GM18526 (cell line): Measurements from ENCODE around the gene ERH.

Experiments
- POLR2A ChIP-seq: IDR thresholded peaks from 3 replicates; pipeline ENCODE4 v1.6.1; 2011; ENCODE audit not compliant: insufficient read length; ENCODE audit errors: extremely low read depth

ERH gene

DNA sequence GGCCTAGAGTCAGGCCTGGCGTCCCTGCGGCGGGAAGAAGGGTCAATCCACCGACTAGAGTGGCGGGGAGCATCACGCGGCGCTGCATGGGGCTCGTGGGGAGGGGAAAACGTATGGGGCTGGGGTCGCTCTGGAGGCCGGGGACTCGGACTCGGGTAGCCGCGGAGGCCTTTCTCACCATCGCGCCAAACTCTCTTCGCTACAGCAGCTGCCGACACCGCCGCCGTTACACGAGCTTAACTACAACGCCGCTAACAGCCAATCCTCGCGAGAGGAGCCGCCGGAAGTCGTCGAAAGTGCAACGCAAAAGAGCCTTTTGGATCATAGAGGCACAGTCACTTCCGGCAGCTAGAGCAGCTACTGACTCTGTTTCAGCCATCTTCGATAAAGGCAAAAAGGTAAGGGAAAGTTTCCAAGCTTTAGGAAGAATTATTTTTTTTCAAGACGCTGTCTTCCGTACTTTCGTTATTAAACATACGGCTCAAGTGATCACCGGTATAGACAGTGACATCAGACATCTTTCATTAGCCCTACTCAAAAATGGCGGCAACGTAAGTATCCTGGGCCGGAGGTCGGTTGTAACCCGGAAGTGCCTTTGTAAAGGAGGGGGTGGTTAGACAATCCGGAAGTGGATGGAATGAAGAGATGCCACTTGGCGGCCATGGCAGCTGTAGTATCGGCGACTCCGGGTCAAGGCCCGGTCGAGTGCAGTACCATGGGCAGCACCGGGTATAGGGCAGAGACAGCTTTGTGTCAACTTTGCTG, at the start of gene ERH, which contains the start of gene SLC39A9:
Gene ERH (minus strand): TSS at position 247 of the 765 bp plus-strand sequence. CDS start 66 bp downstream, at position 181.
Gene SLC39A9 (plus strand): TSS at position 640 of the 765 bp plus-strand sequence. CDS start 678 bp downstream, outside the sequence.
- TF ChIP-seq POLR2A, result peak; percentile 88

DNA sequence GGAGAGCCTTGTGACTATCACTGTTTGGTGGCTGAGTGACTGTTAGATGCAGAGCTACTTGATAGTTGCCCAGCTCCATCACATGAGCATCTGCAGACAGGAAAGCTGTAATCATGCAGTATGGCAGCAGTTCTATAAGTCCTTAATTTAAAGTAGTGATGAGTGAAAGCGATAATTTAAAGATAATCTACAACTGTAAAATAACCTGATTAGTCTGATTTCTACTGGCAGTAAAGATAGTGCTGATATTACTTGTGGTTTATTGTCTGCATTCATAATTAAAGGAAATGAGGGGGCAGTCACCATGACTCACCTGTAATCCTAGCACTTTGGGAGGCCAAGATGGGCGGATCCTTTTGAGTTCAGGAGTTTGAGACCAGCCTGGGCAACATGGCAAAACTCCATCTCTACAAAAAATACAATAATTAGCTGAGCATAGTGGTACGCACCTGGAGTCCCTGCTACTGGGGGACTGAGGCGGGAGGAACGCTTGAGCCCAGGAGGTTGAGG, 45.3 kb upstream of the ERH start:
- no peak for TF ChIP-seq POLR2A

DNA sequence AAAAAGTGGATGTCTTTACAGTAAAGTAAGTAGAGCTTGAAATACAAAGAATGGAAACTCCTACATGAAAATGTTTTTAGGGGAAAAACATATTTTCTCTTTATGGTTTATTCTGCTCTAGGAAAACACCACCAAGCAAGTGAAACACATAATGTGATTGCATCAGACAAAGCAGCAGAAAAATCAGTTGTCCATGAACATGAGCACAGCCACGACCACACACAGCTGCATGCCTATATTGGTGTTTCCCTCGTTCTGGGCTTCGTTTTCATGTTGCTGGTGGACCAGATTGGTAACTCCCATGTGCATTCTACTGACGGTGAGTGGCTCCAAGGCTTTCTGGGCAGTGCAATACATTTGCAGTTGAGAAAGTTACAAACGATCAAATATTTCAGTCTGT, 43.8 kb upstream of the ERH start:
- TF ChIP-seq POLR2A, result no peak

DNA sequence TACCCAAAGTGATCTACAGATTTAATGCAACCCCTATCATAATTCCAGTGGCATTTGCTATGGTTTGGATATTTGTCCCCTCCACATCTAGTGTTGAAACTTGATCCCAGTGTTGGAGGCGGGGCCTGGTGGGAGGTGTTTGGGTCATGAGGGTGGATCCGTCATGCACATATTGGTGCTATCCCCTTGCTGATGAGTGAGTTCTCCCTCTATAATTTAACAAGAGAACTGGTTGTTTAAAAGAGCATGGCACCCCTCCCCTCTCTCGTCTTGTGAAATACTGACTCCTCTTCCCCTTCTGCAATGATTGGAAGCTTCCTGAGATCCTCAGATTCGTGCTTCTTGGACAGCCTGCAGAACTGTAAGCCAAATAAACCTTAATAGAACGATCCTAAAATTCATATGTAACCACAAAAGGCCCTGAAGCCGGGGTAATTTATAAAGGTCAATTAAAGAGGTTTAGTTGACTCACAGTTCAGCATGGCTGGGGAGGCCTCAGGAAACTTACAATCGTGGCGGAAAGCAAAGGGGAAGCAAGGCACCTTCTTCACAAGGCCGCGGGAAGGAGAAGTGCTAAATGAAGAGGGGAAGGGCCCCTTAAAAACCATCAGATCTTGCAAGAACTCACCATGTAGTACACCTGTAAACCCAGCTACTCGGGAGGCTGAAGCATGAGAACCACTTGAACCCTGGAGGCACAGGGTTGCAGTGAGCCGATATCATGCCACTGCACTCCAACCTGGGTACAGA, 41.6 kb upstream of the ERH start:
- no peak for TF ChIP-seq POLR2A

DNA sequence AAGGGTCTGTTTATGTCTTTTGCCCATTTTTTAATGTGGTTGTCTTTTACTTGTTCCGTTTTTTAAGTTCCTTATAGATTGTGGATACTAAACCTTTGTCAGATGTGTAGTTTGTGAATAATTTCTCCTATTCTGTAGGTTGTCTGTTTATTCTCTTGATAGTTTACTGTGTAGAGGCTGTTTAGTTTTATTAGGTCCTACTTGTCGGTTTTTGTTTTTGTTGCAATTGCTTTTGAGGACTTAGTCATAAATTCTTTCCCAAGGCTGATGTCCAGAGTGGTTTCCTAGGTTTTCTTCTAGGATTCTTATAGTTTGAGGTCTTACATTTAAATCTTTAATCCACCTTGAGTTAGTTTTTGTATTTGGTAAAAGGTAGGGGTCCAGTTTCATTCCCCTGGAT, 34.3 kb upstream of the ERH start:
- no peak for TF ChIP-seq POLR2A

DNA sequence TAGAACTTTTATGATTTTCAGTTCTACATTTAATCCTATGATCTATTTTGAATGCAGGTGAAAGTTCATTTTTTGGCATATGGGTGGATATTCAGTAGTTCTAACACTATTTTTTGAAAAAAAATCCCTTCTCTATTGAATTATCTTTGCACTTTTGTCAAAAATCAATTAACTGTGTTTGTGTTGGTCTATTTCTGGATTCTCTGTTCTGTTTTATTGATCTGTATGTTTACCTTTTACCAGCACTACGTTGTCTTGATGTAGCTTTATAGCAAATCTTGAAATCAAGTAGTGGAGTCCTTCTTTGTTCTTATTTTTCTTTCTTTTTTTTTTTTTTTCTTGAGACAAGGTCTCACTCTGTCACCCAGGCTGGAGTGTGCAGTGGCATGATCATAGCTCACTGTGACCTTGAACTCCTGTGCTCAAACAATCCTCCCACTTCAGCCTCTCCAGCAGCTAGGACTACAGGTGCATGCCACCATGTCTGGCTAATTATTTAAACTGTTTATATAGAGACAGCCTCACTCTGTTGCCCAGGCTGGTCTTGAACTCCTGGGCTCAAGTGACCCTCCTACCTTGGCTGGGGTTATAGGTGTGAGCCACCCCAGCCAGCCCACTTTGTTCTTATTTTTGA, 32.3 kb upstream of the ERH start:
- no peak for TF ChIP-seq POLR2A

DNA sequence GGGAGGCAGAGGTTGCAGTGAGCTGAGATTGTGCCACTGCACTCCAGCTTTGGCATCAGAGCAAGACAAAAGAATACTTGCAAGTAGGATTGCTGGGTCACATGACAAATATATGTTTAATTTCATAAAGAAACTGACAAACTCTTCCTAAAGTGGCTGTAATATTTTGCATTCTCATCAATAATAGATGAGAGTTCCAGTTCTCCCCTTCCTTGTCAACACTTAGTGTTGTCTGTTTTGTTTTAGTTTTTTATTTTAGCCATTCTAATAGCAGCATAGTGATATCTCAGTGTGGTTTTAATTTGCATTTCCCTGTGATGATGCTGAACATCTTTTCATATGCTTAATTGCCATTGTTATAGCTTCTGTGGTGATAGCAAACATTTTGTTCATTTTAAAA, 31.5 kb upstream of the ERH start:
- TF ChIP-seq POLR2A, result no peak

DNA sequence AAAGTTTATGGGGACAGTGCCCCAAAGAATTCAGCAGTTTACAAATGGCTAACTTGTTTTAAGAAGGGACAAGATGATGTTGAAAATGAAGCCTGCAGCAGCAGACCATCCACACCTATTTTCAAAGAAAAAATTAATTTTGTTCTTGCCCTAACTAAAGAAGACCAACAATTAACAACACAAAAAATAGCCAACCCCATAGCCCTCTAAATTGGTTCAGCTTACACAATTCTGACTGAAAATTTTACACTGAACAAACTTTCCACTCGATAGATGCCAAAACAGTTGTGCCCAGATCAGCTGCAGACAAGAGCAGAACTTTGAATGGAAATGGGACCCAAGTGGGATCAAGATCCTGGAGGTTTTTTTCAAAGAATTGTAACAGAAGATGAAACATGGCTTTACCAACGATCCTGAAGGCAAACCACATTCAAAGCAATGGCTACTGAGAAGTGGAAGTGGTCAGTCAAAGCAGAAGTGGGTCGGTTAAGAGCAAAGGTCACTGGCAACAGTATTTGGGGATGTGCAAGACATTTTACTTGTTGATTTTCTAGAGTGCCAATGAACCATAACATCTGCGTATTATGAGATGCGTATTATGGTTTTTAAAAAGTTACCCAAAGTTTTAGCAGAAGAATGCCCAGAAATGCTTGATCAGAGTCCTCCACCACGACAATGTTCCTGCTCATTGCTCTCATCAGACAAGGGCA, 30.3 kb upstream of the ERH start:
- no peak for TF ChIP-seq POLR2A

DNA sequence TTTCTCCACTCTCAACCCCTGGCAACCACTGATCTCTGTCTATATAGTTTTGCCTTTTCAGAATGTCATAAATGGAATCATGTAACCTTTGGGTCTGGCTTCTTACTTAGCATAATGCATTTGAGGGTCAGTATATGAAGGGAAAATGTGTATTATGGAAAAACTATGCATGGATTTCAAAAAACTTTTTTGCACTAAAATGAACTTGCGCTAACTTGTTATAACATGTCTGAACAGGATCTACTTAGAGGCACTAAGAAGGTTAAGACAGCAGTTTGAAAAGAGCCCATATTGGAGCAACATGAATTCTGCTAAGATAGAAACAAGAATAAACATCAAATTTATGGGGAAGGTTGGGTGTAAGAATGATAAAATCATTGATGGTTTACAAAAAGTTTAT, 29.5 kb upstream of the ERH start:
- no peak for TF ChIP-seq POLR2A

DNA sequence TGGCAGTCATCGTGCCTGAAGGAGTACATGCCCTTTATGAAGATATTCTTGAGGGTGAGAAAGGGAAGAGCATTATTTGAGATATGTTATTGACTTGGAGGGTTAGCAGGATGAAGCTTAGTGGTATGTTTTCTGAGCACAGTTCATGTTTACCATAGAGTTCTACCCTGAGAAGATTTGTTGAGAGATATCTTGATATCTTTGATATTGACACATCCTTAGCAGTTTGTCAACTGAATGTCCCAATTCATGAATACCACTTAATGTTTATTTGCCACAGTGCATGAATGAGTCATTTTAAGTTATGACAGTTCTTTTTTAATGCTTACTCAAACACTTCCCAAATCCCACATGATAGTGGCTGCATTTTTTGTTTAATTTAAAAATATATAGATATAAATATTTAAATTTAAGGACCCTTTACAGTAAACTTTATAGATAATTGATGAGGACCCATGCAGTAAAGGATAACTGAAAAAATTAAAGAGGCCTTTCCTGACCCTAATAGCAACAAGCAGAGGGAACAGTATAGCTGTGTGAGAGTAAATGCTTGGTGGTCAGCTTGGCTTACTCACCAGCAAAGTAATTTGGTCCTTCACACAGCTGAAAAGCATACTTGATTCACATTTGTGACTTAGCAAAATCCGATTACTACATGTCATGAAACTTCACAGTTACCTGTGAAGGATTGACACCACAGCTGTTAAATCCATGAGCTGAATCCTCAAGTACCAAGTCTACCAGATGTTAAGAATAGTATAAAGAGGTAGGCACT, 26.2 kb upstream of the ERH start:
- TF ChIP-seq POLR2A, result no peak

DNA sequence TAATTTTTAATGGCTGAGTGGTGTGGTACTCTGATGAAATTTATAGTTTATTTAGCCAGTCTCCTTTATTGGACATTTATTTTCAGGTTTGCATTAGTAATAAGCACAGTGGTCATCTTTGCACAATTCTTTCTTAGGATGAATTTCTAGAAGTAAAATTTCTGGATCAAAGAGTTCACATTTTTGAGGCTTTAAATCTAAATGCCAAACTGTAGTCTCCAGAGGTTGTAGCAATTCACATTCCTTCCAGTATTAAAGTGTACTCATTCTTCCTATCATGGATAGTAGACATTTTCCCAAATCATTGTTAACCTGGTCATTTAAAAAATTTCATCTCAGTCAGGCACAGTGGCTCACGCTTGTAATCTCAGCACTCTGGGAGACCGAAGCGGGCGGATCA, 25.2 kb upstream of the ERH start:
- TF ChIP-seq POLR2A, result no peak

DNA sequence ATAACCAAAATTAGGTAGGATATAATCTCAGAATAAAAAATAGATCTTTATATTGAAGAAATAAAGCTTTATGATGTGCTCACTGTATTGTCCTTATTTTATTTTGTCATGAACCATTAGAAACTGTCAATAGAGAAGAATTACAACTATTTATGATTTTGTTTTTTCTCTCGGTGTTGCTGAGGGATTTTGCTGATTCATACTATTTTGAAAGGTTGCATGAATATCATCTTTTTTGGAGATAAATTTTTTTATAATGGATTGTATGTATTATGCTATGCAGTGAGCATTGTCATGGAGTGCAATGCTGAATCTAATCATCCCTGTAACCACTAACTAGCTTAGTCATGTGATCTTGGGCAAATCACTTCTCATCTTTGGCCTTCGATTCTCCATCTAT, 15.4 kb upstream of the ERH start:
- TF ChIP-seq POLR2A, result no peak

DNA sequence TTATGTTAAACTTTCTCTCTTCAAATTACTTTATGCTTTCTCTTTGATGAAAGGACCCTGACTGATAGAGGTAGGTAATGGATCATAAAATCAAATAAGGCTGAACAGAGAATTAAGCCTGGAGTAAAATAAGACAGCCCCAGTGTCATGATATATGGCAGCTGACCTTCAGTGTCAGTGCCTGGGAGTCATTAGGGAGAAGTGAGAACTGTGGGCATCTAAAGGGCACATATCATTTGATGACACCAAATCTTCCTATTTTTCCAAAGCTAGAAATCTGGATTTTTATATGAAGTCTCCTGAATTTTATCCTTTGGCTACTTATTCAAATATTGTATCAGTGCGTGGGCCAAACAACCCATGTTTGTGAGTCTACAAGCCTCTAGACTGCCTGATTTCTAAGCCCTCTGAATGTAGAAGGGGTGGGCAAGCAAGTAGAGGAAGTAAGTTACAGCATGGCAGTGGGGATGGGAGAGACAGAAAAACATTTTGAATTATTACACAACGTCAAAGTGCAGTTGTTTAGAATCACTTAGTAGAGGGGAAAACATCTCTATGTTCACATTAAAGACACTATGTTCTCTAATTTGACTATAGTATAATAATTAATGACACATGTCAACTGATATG, 10.3 kb upstream of the ERH start:
- TF ChIP-seq POLR2A, result no peak

DNA sequence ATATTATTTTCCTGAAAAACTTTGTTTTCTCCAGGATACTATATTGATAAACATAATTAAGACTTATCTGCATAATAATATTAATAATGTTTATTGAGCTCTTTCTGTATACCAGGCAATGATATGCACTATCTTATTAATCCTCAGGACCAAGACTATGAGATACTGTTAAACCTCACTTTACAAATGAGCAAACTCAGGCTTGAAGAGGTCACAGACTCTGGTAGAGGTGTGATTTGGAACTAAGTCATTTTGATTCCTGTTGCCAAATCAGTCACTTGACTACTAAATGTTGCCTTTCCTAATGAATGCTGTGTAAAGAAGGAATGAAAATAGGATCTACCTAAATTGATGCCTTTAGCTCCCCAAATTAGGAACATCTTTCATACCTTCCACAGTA, 7.7 kb upstream of the ERH start:
- no peak for TF ChIP-seq POLR2A
